Ishikawa (cell line): ENCODE measurements around the gene ZNF610.

ENCODE experiments used
- CREB1 ChIP-seq: IDR thresholded peaks from 2 replicates; pipeline ENCODE4 v1.6.1; 2012; ENCODE audit warnings: low read depth
- EGR1 ChIP-seq: IDR thresholded peaks from 2 replicates; pipeline ENCODE4 v1.6.1; 2012
- EP300 ChIP-seq: IDR thresholded peaks from 2 replicates; pipeline ENCODE4 v1.6.1; 2012; ENCODE audit warnings: borderline replicate concordance
- RAD21 ChIP-seq: IDR thresholded peaks from 2 replicates; pipeline ENCODE4 v1.6.1; 2012; ENCODE audit warnings: low read depth
- REST ChIP-seq: IDR thresholded peaks from 2 replicates; pipeline ENCODE4 v1.6.1; 2012; ENCODE audit warnings: low read depth, mild to moderate bottlenecking
- TAF1 ChIP-seq: IDR thresholded peaks from 2 replicates; pipeline ENCODE4 v1.6.1; 2012; ENCODE audit warnings: low read depth, mild to moderate bottlenecking

DNA sequence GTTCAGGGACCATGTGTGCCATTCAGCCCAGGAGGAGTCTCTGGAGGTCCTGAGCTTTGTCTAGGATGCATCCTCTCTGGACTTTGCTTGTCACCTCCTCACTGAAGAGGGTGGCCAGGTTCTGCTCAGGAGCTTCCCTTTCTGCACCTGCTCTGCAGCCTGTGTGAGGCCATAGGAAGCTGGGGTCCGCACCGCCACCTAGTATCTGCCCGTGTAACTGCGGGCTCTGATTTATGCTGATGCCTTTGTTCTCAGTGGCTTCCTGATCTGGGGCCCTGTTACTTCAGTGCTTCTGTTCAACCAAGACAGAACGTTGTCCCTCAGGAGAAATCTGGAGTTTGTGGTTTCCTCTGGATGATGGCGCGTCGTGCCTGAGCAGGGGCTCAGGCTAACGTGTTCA, 15.5 kb downstream of the ZNF610 start:
- TF ChIP-seq CREB1 (no peak), TAF1 (no peak), EP300 (no peak), EGR1 (no peak), RAD21 (0 out of 2 replicates have a peak, but pooled peaks have one; percentile 2), REST (no peak)
